ENCODE results near the gene POLR2I. TPM values are rescaled to one million over a fixed set of nuclear protein-coding genes. Genes with fewer than 3 reads are reported as not detected.

Gene POLR2I
- total and polyA plus RNA-seq, 2 of the 13 experiments (the other 11 are each of a cell fraction or from before 2014, with no cell fraction given), result 40.5 to 104 TPM

DNA sequence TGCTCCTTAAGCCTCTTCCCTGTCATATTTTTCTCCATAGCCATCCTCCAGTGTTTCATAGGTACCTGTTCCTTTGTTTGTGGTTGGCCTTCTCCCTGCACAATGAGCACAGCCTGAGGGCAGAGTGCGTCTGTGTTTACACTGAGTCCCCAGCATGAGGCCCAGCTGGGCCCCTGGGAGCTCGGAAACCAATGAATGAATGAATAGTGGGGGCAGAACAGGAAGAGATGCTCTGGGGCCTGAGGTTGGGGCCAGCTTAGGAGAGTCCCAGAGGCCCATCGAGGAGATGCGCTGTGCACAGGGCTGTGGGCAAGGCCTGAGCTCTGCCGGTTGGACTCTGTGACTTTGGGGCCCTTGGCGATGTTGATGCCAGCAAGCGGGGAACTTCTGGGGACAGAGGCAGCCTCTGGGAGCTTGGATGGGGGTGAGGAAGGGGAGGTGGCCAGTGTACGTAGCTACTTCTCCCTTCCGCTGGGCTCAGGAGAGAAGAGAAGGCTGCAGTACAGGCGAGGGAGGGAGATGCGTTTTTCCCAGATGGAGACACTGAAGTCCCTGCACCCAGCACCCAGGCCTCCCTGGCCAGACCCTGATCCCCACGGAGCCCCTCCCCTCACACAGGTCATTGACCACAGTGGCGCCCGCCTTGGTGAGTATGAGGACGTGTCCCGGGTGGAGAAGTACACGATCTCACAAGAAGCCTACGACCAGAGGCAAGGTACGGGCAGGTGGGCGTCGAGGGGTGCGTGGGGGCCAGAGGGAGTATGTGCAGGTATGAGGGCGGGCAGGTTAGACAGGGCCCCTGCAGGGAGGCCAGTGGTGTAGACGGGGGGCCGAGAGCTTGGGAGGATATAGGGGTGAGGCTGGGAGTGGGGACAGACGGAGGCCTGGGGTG lies 5.7 kb upstream of the POLR2I start (continued):
- TF ChIP-seq ZSCAN30 (CRISPR knock-in tag; IDR thresholded peaks at IDR 0.05) (no peak), ELF1 (CRISPR knock-in tag; IDR thresholded peaks at IDR 0.05) (peak; percentile 83), KDM1A (CRISPR knock-in tag; IDR thresholded peaks at IDR 0.05) (peak; percentile 85), AFF4 (CRISPR knock-in tag; IDR thresholded peaks at IDR 0.05) (no peak), IRX3 (CRISPR knock-in tag; IDR thresholded peaks at IDR 0.05; ENCODE audit: borderline replicate concordance, low read depth) (no peak), ZNF12 (CRISPR knock-in tag; IDR thresholded peaks at IDR 0.05) (peak; percentile 56; the same call in 1 of the 2 replicates), ZNF660 (CRISPR knock-in tag; IDR thresholded peaks at IDR 0.05; ENCODE audit: borderline replicate concordance, low read depth) (no peak), ZNF780A (CRISPR knock-in tag; IDR thresholded peaks at IDR 0.05) (peak; percentile 22; the same call in 1 of the 2 replicates), PBX2 (CRISPR knock-in tag; IDR thresholded peaks at IDR 0.05) (no peak), ZNF549 (CRISPR knock-in tag; IDR thresholded peaks at IDR 0.05) (no peak)
- TF ChIP-seq, protein P1, sequence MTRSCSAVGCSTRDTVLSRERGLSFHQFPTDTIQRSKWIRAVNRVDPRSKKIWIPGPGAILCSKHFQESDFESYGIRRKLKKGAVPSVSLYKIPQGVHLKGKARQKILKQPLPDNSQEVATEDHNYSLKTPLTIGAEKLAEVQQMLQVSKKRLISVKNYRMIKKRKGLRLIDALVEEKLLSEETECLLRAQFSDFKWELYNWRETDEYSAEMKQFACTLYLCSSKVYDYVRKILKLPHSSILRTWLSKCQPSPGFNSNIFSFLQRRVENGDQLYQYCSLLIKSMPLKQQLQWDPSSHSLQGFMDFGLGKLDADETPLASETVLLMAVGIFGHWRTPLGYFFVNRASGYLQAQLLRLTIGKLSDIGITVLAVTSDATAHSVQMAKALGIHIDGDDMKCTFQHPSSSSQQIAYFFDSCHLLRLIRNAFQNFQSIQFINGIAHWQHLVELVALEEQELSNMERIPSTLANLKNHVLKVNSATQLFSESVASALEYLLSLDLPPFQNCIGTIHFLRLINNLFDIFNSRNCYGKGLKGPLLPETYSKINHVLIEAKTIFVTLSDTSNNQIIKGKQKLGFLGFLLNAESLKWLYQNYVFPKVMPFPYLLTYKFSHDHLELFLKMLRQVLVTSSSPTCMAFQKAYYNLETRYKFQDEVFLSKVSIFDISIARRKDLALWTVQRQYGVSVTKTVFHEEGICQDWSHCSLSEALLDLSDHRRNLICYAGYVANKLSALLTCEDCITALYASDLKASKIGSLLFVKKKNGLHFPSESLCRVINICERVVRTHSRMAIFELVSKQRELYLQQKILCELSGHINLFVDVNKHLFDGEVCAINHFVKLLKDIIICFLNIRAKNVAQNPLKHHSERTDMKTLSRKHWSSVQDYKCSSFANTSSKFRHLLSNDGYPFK (CRISPR knock-in tag; IDR thresholded peaks at IDR 0.05; ENCODE audit: borderline replicate concordance), result no peak
- TF ChIP-seq, protein P2, sequence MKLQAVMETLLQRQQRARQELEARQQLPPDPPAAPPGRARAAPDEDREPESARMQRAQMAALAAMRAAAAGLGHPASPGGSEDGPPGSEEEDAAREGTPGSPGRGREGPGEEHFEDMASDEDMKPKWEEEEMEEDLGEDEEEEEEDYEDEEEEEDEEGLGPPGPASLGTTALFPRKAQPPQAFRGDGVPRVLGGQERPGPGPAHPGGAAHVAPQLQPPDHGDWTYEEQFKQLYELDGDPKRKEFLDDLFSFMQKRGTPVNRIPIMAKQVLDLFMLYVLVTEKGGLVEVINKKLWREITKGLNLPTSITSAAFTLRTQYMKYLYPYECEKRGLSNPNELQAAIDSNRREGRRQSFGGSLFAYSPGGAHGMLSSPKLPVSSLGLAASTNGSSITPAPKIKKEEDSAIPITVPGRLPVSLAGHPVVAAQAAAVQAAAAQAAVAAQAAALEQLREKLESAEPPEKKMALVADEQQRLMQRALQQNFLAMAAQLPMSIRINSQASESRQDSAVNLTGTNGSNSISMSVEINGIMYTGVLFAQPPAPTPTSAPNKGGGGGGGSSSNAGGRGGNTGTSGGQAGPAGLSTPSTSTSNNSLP (IDR thresholded peaks at IDR 0.05; ENCODE audit: low read depth, low read length), result 0 out of 2 replicates have a peak, but pooled peaks have one; percentile 23
- TF ChIP-seq, protein P3, sequence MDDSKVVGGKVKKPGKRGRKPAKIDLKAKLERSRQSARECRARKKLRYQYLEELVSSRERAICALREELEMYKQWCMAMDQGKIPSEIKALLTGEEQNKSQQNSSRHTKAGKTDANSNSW (CRISPR knock-in tag; IDR thresholded peaks at IDR 0.05; ENCODE audit: borderline replicate concordance), result no peak
